Breast epithelium (tissue), 3 donors: ENCODE results near the gene EPDR1.

Experiments
- CTCF ChIP-seq, 3 donors: fragments of 450-650 bp; IDR thresholded peaks; one replicate each; pipeline ENCODE4 v1.5.1; 2016 to 2017; ENCODE audit warnings: antibody characterized with exemption in 3 of 3, mild to moderate bottlenecking in 3 of 3, moderate library complexity in 3 of 3
- POLR2A ChIP-seq: fragments of 450-650 bp; IDR thresholded peaks from one replicate; pipeline ENCODE4 v1.6.1; 2016; ENCODE audit warnings: antibody characterized with exemption, mild to moderate bottlenecking, moderate library complexity
- POLR2AphosphoS5 ChIP-seq, 3 donors: sonication (generic); formaldehyde crosslinking; IDR thresholded peaks; one replicate each; pipeline ENCODE4 v1.6.1; 2017; ENCODE audit warnings: antibody characterized with exemption in 3 of 3

- TF ChIP-seq CTCF (IDR thresholded peaks at IDR 0.05) (no peak), POLR2A (no peak), POLR2AphosphoS5 (IDR thresholded peaks at IDR 0.05) (no peak)
These were observed 38.4 kb upstream of the EPDR1 start for GRCh38 chr7:37882086-37882485.
